HG03378 (cell line): ENCODE results near the gene STK25.
"Not testable (repeated sequence)": the region's sequence is repeated elsewhere in the genome, so short reads cannot be mapped to it uniquely, and the experiment has no call there.

Experiments used
- ATAC-seq: cut with Tn5 transposase; IDR thresholded peaks from one replicate; pipeline ENCODE4 v1.9.1; 2021; ENCODE audit warnings: mild to moderate bottlenecking, moderate library complexity; ENCODE audit not compliant: unreplicated experiment

STK25 gene

GRCh38 chr2:241540401-241540770 lies 32.0 kb upstream of the STK25 start:
- no peak for ATAC-seq

- no peak for ATAC-seq
These were observed 31.4 kb upstream of the STK25 start for GRCh38 chr2:241539616-241540374.

- no peak for ATAC-seq
These were observed 30.6 kb upstream of the STK25 start for GRCh38 chr2:241538838-241539615.

GRCh38 chr2:241535871-241536655 lies 27.7 kb upstream of the STK25 start:
- no peak for ATAC-seq

- no peak for ATAC-seq
These were observed 26.5 kb upstream of the STK25 start for GRCh38 chr2:241534701-241535375.

- no peak for ATAC-seq
These were observed 25.9 kb upstream of the STK25 start for GRCh38 chr2:241534293-241534692.

- ATAC-seq, result no peak
These were observed 24.6 kb upstream of the STK25 start for GRCh38 chr2:241532733-241533601.

GRCh38 chr2:241532168-241532567 lies 23.8 kb upstream of the STK25 start:
- ATAC-seq, result no peak

- no peak for ATAC-seq
These were observed 22.9 kb upstream of the STK25 start for GRCh38 chr2:241531161-241531722.

- no peak for ATAC-seq
These were observed 22.2 kb upstream of the STK25 start for GRCh38 chr2:241530571-241530970.

GRCh38 chr2:241525818-241526780 lies 17.7 kb upstream of the STK25 start:
- ATAC-seq, result not testable (repeated sequence)

- no peak for ATAC-seq
These were observed 14.1 kb upstream of the STK25 start for GRCh38 chr2:241522477-241522876.

GRCh38 chr2:241519669-241520068 lies 11.3 kb upstream of the STK25 start:
- ATAC-seq, result no peak

- no peak for ATAC-seq
These were observed 8.9 kb upstream of the STK25 start for GRCh38 chr2:241517297-241517696.

- ATAC-seq, result no peak
These were observed 8.2 kb upstream of the STK25 start for GRCh38 chr2:241516520-241516965.

GRCh38 chr2:241514986-241515737 lies 6.8 kb upstream of the STK25 start:
- no peak for ATAC-seq

GRCh38 chr2:241514553-241514952 lies 6.2 kb upstream of the STK25 start:
- no peak for ATAC-seq
